NCI-H524 (cell line): ENCODE data around the gene TSSK3.

Experiments used
- DNase-seq, 2 experiments: peaks; one replicate each; lab custom pipeline; 2025; lab: John Stamatoyannopoulos, UW

TSSK3 gene

GRCh38 chr1:32400876-32401631, 38.7 kb downstream of the TSSK3 start:
- peak; percentile 82 to 86 for DNase-seq

GRCh38 chr1:32404946-32405345, 42.6 kb downstream of the TSSK3 start:
- peak; percentile 58 to 76 for DNase-seq

GRCh38 chr1:32405672-32406467, 43.5 kb downstream of the TSSK3 start:
- no peak for DNase-seq

GRCh38 chr1:32406629-32407111, 44.3 kb downstream of the TSSK3 start:
- DNase-seq: no peak

GRCh38 chr1:32411261-32411660, 48.9 kb downstream of the TSSK3 start:
- DNase-seq: peak; percentile 61 to 90

- DNase-seq: peak; percentile 83 to 91
Observed at GRCh38 chr1:32413507-32414185, 51.3 kb downstream of the TSSK3 start.
